Gastrocnemius medialis (tissue), 4 donors: ENCODE data around the gene TGFBR2.

ENCODE experiments used
- CTCF ChIP-seq, 5 experiments: fragments of 450-650 bp in 3 of 5; fragments of 200-600 bp in 2 of 5; sonication (generic) in 2 of 5; IDR thresholded peaks in 4 of 5; conservative IDR thresholded peaks in 1 of 5; 1 replicate in 4 of 5; 2 replicates in 1 of 5; pipeline ENCODE4 v1.5.1; 2016 to 2019; ENCODE audit warnings: antibody characterized with exemption in 5 of 5, mild to moderate bottlenecking in 3 of 5, moderate library complexity in 3 of 5
- POLR2A ChIP-seq, 2 donors: fragments of 450-650 bp; IDR thresholded peaks; one replicate each; pipeline ENCODE4 v1.6.1; 2017; ENCODE audit warnings: antibody characterized with exemption in 2 of 2, mild to moderate bottlenecking in 2 of 2, moderate library complexity in 2 of 2

GRCh38 chr3:30602946-30603345, 3.5 kb upstream of the TGFBR2 start:
- TF ChIP-seq CTCF (IDR thresholded peaks at IDR 0.05 in 4 of 5, conservative IDR thresholded peaks at IDR 0.05 in 1 of 5) (no peak), POLR2A (IDR thresholded peaks at IDR 0.05) (no peak)
